ENCODE data around the gene SLC35D3.
A peak's percentile ranks its signal among the peaks of the same experiment; 100 is the strongest.

The SLC35D3 gene

GRCh38 chr6:136920671-136921380 lies 1.3 kb upstream of the SLC35D3 start:
- Mint-ChIP-seq H3K9me3 (no peaks in the 10 kb centered on the region), H3K27me3 (ENCODE audit: low read depth, poor library complexity) (peaks cover 70% of the 10 kb centered on the region), H3K4me1 (peaks cover 19% of the 10 kb centered on the region), H3K4me3 (peak overlapping the region; percentile 85), H3K27ac (no peak overlapping the region), H3K36me3 (ENCODE audit: low read depth) (peaks cover 7% of the 10 kb centered on the region)
- TF ChIP-seq CTCF (IDR thresholded peaks at IDR 0.05) = no peak
- peak; percentile 48 for DNase-seq

- peak; percentile 53 for DNase-seq
- H3K4me3 Mint-ChIP-seq = peak overlapping the region; percentile 85
- TF ChIP-seq CTCF (IDR thresholded peaks at IDR 0.05) = no peak
- H3K9me3 Mint-ChIP-seq = no peaks in the 10 kb centered on the region
- H3K27me3 Mint-ChIP-seq (ENCODE audit: low read depth, poor library complexity) = peaks cover 73% of the 10 kb centered on the region
- H3K27ac Mint-ChIP-seq = no peak overlapping the region
- H3K36me3 Mint-ChIP-seq (ENCODE audit: low read depth) = peaks cover 4% of the 10 kb centered on the region
- peaks cover 19% of the 10 kb centered on the region for H3K4me1 Mint-ChIP-seq
Observed at GRCh38 chr6:136921381-136921935, 643 bp upstream of the SLC35D3 start.

- Mint-ChIP-seq H3K4me1 (peaks cover 19% of the 10 kb centered on the region), H3K27me3 (ENCODE audit: low read depth, poor library complexity) (peaks cover 73% of the 10 kb centered on the region), H3K4me3 (peak overlapping the region; percentile 84), H3K36me3 (ENCODE audit: low read depth) (no peaks in the 10 kb centered on the region), H3K9me3 (no peaks in the 10 kb centered on the region), H3K27ac (no peak overlapping the region)
- TF ChIP-seq CTCF (IDR thresholded peaks at IDR 0.05) = no peak
- DNase-seq = no peak
Observed at GRCh38 chr6:136922685-136923006, 545 bp downstream of the SLC35D3 start.

DNA sequence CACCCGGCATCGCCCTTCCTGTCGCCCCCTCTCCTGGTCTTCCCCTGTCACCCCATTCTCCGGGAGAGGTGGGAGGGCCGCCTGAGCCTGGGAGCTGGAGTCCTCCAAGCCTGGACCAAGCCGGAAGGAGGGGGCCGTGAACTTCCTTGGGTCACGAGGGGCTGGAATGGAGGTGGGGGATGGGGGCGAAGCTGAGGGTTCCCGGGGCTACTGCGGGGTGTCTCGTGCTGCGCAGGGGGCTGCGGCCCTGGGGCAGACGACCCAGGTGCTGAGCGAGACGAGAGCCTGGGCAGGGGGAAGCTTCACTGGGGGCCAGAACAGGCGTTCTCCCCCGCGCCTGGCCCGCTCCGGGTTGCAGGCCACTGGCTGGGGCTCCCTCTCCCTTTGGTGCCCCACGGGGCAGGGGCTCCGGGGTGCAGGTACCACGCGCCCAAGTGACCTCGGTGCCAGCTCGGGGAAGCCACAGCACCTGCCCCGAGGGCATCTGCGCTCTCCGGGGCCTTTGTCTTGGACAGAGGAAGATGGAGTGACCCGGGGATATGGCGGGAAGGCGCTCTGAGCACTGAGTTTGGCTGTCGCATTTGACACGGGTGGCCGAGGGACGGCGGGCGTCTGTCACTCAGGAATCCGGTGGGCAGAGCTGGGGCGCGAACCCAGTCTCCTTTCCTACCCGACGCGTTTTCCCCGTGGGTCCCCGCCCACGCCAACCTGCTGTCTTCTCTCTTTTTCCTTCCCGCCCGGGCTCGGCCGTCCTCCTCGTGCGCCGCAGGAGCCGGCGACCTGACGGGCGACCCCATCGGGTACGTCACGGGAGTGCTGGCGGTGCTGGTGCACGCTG lies 1.2 kb downstream of the SLC35D3 start:
- peak; percentile 3 for DNase-seq
- Mint-ChIP-seq H3K4me1 (peaks cover 19% of the 10 kb centered on the region), H3K27me3 (ENCODE audit: low read depth, poor library complexity) (peaks cover 71% of the 10 kb centered on the region), H3K27ac (no peak overlapping the region), H3K9me3 (no peaks in the 10 kb centered on the region), H3K4me3 (peak overlapping the region; percentile 56), H3K36me3 (ENCODE audit: low read depth) (no peaks in the 10 kb centered on the region)
- TF ChIP-seq CTCF (IDR thresholded peaks at IDR 0.05) = no peak

- H3K27ac Mint-ChIP-seq = no peak overlapping the region
- TF ChIP-seq CTCF (IDR thresholded peaks at IDR 0.05) = no peak
- H3K27me3 Mint-ChIP-seq (ENCODE audit: low read depth, poor library complexity) = peaks cover 64% of the 10 kb centered on the region
- H3K36me3 Mint-ChIP-seq (ENCODE audit: low read depth) = no peaks in the 10 kb centered on the region
- no peaks in the 10 kb centered on the region for H3K9me3 Mint-ChIP-seq
- H3K4me1 Mint-ChIP-seq = peaks cover 19% of the 10 kb centered on the region
- peak overlapping the region; percentile 56 for H3K4me3 Mint-ChIP-seq
- no peak for DNase-seq
Observed at GRCh38 chr6:136923954-136924673, 2.0 kb downstream of the SLC35D3 start.

All from nephron progenitor cell (in vitro differentiated cells).